ENCODE results near the gene GRIK5.

- no peak for TF ChIP-seq CTCF (IDR thresholded peaks at IDR 0.05; ENCODE audit: low read depth, low read length, poor library complexity, severe bottlenecking)
- TF ChIP-seq EZH2phosphoT487 (IDR thresholded peaks at IDR 0.05; ENCODE audit: borderline replicate concordance, low read length) = no peak
Observed at GRCh38 chr19:42114412-42114811, 44.4 kb upstream of the GRIK5 start.

All from DOHH2 (cell line).